CD4-positive, alpha-beta memory T cell (primary cell): ENCODE data around the gene MMP7. TPM values are rescaled to one million over a fixed set of nuclear protein-coding genes. Genes with fewer than 3 reads are reported as not detected.

Source experiments
- polyA plus RNA-seq, 2 donors: library from polyadenylated mRNA; unstranded; fragments of 300-500 nt; fragmentation: Illumina TruSeq; gene quantifications; one replicate each; pipeline ENCODE4 v1.2.3, GENCODE V29; 2021
- total RNA-seq, 2 experiments: library from RNA; stranded (reverse); gene quantifications; one replicate each; pipeline ENCODE4 v1.2.3, GENCODE V29; 2021

Gene MMP7
- total and polyA plus RNA-seq, 4 experiments from 2014 or later = not detected

Other genes with a start within 250 kb of the MMP7 start
- 100 to 1,000 TPM; 197 to 198 TPM for gene BIRC3, start 213.3 kb downstream of the MMP7 start, total RNA-seq
- gene BIRC3, start 213.3 kb downstream of the MMP7 start, polyA plus RNA-seq = 10 to 100 TPM; 82.5 to 86.3 TPM
- gene BIRC2, start 183.5 kb downstream of the MMP7 start, total RNA-seq = 10 to 100 TPM; 60.9 to 61.2 TPM
- gene BIRC2, start 183.5 kb downstream of the MMP7 start, polyA plus RNA-seq = 10 to 100 TPM; 28.8 to 33.4 TPM
- gene TMEM123, start 78.0 kb downstream of the MMP7 start, total RNA-seq = 100 to 1,000 TPM; 383 to 397 TPM
- gene TMEM123, start 78.0 kb downstream of the MMP7 start, polyA plus RNA-seq = 100 to 1,000 TPM; 752 to 839 TPM
- gene MMP20, start 94.6 kb upstream of the MMP7 start, total RNA-seq = not detected
- gene MMP20, start 94.6 kb upstream of the MMP7 start, polyA plus RNA-seq = not detected
- gene MMP27, start 175.0 kb upstream of the MMP7 start, total RNA-seq = not detected
- gene MMP27, start 175.0 kb upstream of the MMP7 start, polyA plus RNA-seq = not detected
- gene MMP8, start 194.2 kb upstream of the MMP7 start, total RNA-seq = not detected
- gene MMP8, start 194.2 kb upstream of the MMP7 start, polyA plus RNA-seq = not detected
- not detected for gene MMP10, start 249.9 kb upstream of the MMP7 start, total RNA-seq
- not detected for gene MMP10, start 249.9 kb upstream of the MMP7 start, polyA plus RNA-seq